Astrocyte (in vitro differentiated cells and primary cell): ENCODE measurements around the gene ZBTB45. TPM values are rescaled to one million over a fixed set of nuclear protein-coding genes. Genes with fewer than 3 reads are reported as not detected.
"Not testable (repeated sequence)": the region's sequence is repeated elsewhere in the genome, so short reads cannot be mapped to it uniquely, and the experiment has no call there.

Experiments used
- DNase-seq: peaks from one replicate; pipeline ENCODE4 v3.0.0-alpha.2; 2010; ENCODE audit warnings: low read depth
- FAIRE-seq: peaks from 2 replicates; lab custom pipeline; 2011; peaks lifted over from hg19 to GRCh38; lab: Jason Lieb, UNC
- H2AFZ ChIP-seq: 2 replicates; pipeline ENCODE4 v1.6.0; 2012; ENCODE audit warnings: low read depth, low read length, inconsistent platforms
- H3K27ac ChIP-seq: 2 replicates; pipeline ENCODE4 v1.5.1; 2011; ENCODE audit warnings: low read depth, low read length, inconsistent platforms
- H3K27me3 ChIP-seq: 2 replicates; pipeline ENCODE4 v1.6.0; 2011; ENCODE audit warnings: low read length, inconsistent platforms; ENCODE audit not compliant: insufficient read depth
- H3K36me3 ChIP-seq: 2 replicates; pipeline ENCODE4 v1.5.1; 2011; ENCODE audit warnings: low read length, inconsistent platforms; ENCODE audit not compliant: insufficient read depth
- H3K4me1 ChIP-seq: 2 replicates; pipeline ENCODE4 v1.5.1; 2011; ENCODE audit warnings: low read length, inconsistent platforms; ENCODE audit not compliant: insufficient read depth
- H3K4me2 ChIP-seq: 2 replicates; pipeline ENCODE4 v1.6.0; 2012; ENCODE audit warnings: low read length, inconsistent platforms
- H3K4me3 ChIP-seq: 2 replicates; pipeline ENCODE4 v1.5.1; 2011; ENCODE audit warnings: low read depth, mild to moderate bottlenecking, low read length, inconsistent platforms; ENCODE audit not compliant: insufficient read depth
- H3K79me2 ChIP-seq: 2 replicates; pipeline ENCODE4 v1.6.0; 2012; ENCODE audit warnings: mild to moderate bottlenecking, low read length, inconsistent platforms; ENCODE audit not compliant: insufficient read depth
- H3K9ac ChIP-seq: 2 replicates; pipeline ENCODE4 v1.6.0; 2012; ENCODE audit warnings: mild to moderate bottlenecking, low read length, inconsistent platforms
- H3K9me3 ChIP-seq: 2 replicates; pipeline ENCODE4 v1.5.1; 2012; ENCODE audit warnings: low read depth, mild to moderate bottlenecking, low read length, inconsistent platforms; ENCODE audit not compliant: insufficient read depth
- H4K20me1 ChIP-seq: 2 replicates; pipeline ENCODE4 v1.6.0; 2012; ENCODE audit warnings: low read length, inconsistent platforms; ENCODE audit not compliant: insufficient read depth
- H3K27ac Mint-ChIP-seq: one replicate; pipeline ENCODE4 v1.8.0; 2021; ENCODE audit warnings: mild to moderate bottlenecking, mixed read lengths; ENCODE audit not compliant: unreplicated experiment
- H3K27me3 Mint-ChIP-seq: one replicate; pipeline ENCODE4 v1.8.0; 2021; ENCODE audit warnings: low read depth, mixed read lengths; ENCODE audit not compliant: unreplicated experiment
- H3K36me3 Mint-ChIP-seq: one replicate; pipeline ENCODE4 v1.8.0; 2021; ENCODE audit warnings: low read depth, mixed read lengths; ENCODE audit not compliant: unreplicated experiment
- H3K4me1 Mint-ChIP-seq: one replicate; pipeline ENCODE4 v1.8.0; 2021; ENCODE audit warnings: low read depth, mixed read lengths; ENCODE audit not compliant: unreplicated experiment
- H3K4me3 Mint-ChIP-seq: one replicate; pipeline ENCODE4 v1.8.0; 2021; ENCODE audit warnings: mild to moderate bottlenecking, moderate library complexity, mixed read lengths; ENCODE audit not compliant: unreplicated experiment
- H3K9me3 Mint-ChIP-seq: one replicate; pipeline ENCODE4 v1.8.0; 2021; ENCODE audit warnings: mild to moderate bottlenecking, mixed read lengths; ENCODE audit not compliant: unreplicated experiment
- CTCF ChIP-seq: IDR thresholded peaks from 2 replicates; pipeline ENCODE4 v1.5.1; 2011; ENCODE audit warnings: low read depth, mild to moderate bottlenecking, inconsistent platforms, low read length, moderate library complexity; ENCODE audit not compliant: insufficient read depth
- EZH2 ChIP-seq: IDR thresholded peaks from 2 replicates; pipeline ENCODE4 v1.6.1; 2012; ENCODE audit warnings: mild to moderate bottlenecking, low read length, inconsistent platforms; ENCODE audit not compliant: insufficient read depth
- total RNA-seq: library from RNA; stranded (reverse); gene quantifications from 2 replicates; pipeline ENCODE4 v1.2.1, GENCODE V29; 2021

ZBTB45 gene
- total RNA-seq, 1 donor from 2014 or later, result 16.3 TPM

- FAIRE-seq, result no peak
- peak; percentile 97 for DNase-seq
- H3K27ac Mint-ChIP-seq, result peak within 1 kb of the TSS; percentile 98
These were observed 24.4 kb upstream of the ZBTB45 start, which contains the start of gene TRIM28 for GRCh38 chr19:58543826-58544590. Gene TRIM28 (plus strand): TSS chr19:58544064. CDS start chr19:58544758, 694 bp downstream.

DNA sequence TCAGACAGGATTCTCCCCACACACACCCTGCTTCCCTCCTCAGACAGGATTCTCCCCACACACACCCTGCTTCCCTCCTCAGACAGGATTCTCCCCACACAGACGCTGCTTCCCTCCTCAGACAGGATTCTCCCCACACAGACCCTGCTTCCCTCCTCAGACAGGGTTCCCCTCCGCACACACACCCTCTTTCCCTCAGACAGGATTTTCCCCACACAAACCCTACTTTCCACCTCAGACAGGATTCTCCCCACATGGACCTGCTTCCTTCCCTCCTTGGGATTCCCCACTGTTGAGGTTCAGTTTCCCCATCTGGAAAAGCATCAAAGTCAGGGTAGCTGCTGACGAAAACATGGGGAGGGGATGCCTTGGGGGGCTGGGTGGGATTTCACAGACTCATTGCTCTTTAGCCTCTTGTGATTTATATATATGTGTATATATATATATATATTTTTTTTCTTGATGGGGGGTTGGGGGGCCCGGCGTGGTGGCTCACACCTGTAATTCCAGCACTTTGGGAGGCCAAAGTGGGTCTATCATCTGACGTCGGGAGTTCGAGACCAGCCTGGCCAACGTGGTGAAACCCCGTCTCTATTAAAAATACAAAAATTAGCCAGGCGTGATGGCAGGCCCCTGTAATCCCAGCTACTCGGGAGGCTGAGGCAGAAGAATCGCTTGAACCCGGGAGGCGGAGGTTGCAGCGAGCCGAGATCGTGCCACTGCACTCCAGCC, 23.2 kb upstream of the ZBTB45 start:
- not testable (repeated sequence) for H3K27ac Mint-ChIP-seq, H3K4me3 Mint-ChIP-seq, DNase-seq

More at GRCh38 chr19:58543826-58544590, 24.4 kb upstream of the ZBTB45 start, which contains the start of gene TRIM28:
- Histone ChIP-seq H3K79me2 (peaks cover 44% of the 10 kb centered on the region), H3K36me3 (peaks cover 22% of the 10 kb centered on the region), H3K27me3 (peaks cover 9% of the 10 kb centered on the region), H3K9me3 (no peaks in the 10 kb centered on the region), H2AFZ (peak within 1 kb of the TSS; percentile 79), H3K27ac (peak within 1 kb of the TSS; percentile 89), H3K4me3 (peak within 1 kb of the TSS; percentile 88), H3K4me2 (peak within 1 kb of the TSS; percentile 98), H4K20me1 (peaks cover 44% of the 10 kb centered on the region), H3K4me1 (peaks cover 16% of the 10 kb centered on the region), H3K9ac (peak within 1 kb of the TSS; percentile 97)
- Mint-ChIP-seq H3K27me3 (peaks cover 15% of the 10 kb centered on the region), H3K36me3 (peaks cover 14% of the 10 kb centered on the region), H3K4me1 (peaks cover 17% of the 10 kb centered on the region), H3K9me3 (peaks cover 2% of the 10 kb centered on the region), H3K4me3 (peak within 1 kb of the TSS; percentile 98)
- TF ChIP-seq EZH2 (no peak), CTCF (no peak)

DNA sequence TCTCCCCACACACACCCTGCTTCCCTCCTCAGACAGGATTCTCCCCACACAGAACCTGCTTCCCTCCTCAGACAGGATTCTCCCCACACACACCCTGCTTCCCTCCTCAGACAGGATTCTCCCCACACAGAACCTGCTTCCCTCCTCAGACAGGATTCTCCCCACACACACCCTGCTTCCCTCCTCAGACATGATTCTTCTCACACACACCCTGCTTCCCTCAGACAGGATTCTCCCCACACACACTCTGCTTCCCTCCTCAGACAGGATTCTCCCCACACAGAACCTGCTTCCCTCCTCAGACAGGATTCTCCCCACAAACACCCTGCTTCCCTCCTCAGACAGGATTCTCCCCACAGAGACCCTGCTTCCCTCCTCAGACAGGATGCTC, 19.6 kb upstream of the ZBTB45 start:
- H3K27me3 ChIP-seq, result peaks cover 14% of the 10 kb centered on the region
- H3K4me3 ChIP-seq, result not testable (repeated sequence)

More for the DNA sequence above, 23.2 kb upstream of the ZBTB45 start:
- not testable (repeated sequence) for H3K4me2 ChIP-seq, H3K27ac ChIP-seq, H3K9me3 ChIP-seq, H3K36me3 ChIP-seq, H3K9me3 Mint-ChIP-seq, H3K9ac ChIP-seq, H2AFZ ChIP-seq, H3K4me3 ChIP-seq, H3K36me3 Mint-ChIP-seq, FAIRE-seq
- H3K79me2 ChIP-seq, result peaks cover 32% of the 10 kb centered on the region
- peaks cover 14% of the 10 kb centered on the region for H3K27me3 ChIP-seq
- peaks cover 16% of the 10 kb centered on the region for H3K4me1 ChIP-seq
- peaks cover 32% of the 10 kb centered on the region for H4K20me1 ChIP-seq
- peaks cover 17% of the 10 kb centered on the region for H3K4me1 Mint-ChIP-seq
- H3K27me3 Mint-ChIP-seq, result peaks cover 17% of the 10 kb centered on the region

More for the DNA sequence above, 19.6 kb upstream of the ZBTB45 start:
- not testable (repeated sequence) for H3K4me2 ChIP-seq, H3K36me3 Mint-ChIP-seq, H3K4me1 Mint-ChIP-seq, H3K4me3 Mint-ChIP-seq, FAIRE-seq, H3K9ac ChIP-seq, H3K27ac Mint-ChIP-seq, H3K9me3 Mint-ChIP-seq, H3K4me1 ChIP-seq, H2AFZ ChIP-seq, H3K27ac ChIP-seq, H3K36me3 ChIP-seq, DNase-seq, H4K20me1 ChIP-seq, H3K79me2 ChIP-seq, H3K9me3 ChIP-seq
- H3K27me3 Mint-ChIP-seq, result peaks cover 19% of the 10 kb centered on the region
